ENCODE measurements around the gene TMEM238. TPM values are rescaled to one million over a fixed set of nuclear protein-coding genes. Genes with fewer than 3 reads are reported as not detected.

Gene TMEM238
- total RNA-seq, 2 experiments from 2014 or later = 14.2 to 14.3 TPM

GRCh38 chr19:55339889-55340783 lies 44.0 kb downstream of the TMEM238 start:
- Histone ChIP-seq H3K4me3 (ENCODE audit: low read length) (peak overlapping the region; percentile 71), H3K4me1 (ENCODE audit: insufficient read depth, low read length) (peaks cover 32% of the 10 kb centered on the region), H3K27ac (ENCODE audit: low read depth in 1 of 2, low read length in 2 of 2) (peak overlapping the region; percentile 45 to 73), H3K36me3 (ENCODE audit: insufficient read depth, low read length) (peaks cover 8% of the 10 kb centered on the region), H3K27me3 (ENCODE audit: control insufficient read depth in 1 of 2, insufficient read depth in 2 of 2, low read length in 2 of 2) (peaks cover 3 to 4% of the 10 kb centered on the region in 2 experiments), H3K9me3 (ENCODE audit: control insufficient read depth in 1 of 2, insufficient read depth in 1 of 2, low read length in 2 of 2) (no peaks in the 10 kb centered on the region)
- DNase-seq (peak in 5 of 14 experiments; percentile 9 to 54 (median 10)), ATAC-seq (ENCODE audit: poor library complexity) (no peak)
- H3K36me3 Mint-ChIP-seq (ENCODE audit: low read depth) = peaks cover 25% of the 10 kb centered on the region
- intact Hi-C loops (cut with DNase I, micrococcal nuclease) = loop anchor here (1.0 to 5.0 kb wide), 8 partner anchors 14 to 259 kb away; partner anchors contain the start of genes COX6B2 (in 2 of the 2), RPL28 (in 2 of the 2), FIZ1 (in 1 of the 2) and PPP6R1 (in 1 of the 2)
- TF ChIP-seq CTCF (IDR thresholded peaks at IDR 0.05) = no peak
- H3K4me3 Mint-ChIP-seq = peak overlapping the region; percentile 98
- peaks cover 21% of the 10 kb centered on the region for H3K4me1 Mint-ChIP-seq (ENCODE audit: low read depth)
- ChIA-PET CTCF (interaction anchor here (0.7 to 3.5 kb wide), 6 partner anchors 8 to 44 kb away, joined by 3 to 21 read pairs (median 4); partner anchors contain the start of gene TMEM238), POLR2A (interaction anchor here (0.8 to 2.0 kb wide), 28 partner anchors 11 to 892 kb away, joined by 3 to 43 read pairs (median 7); partner anchors contain the start of genes FIZ1, HSPBP1, NAT14 and PPP1R12C)
- peak overlapping the region; percentile 99 for H3K27ac Mint-ChIP-seq
- H3K9me3 Mint-ChIP-seq = no peaks in the 10 kb centered on the region
- peaks cover 22% of the 10 kb centered on the region for H3K27me3 Mint-ChIP-seq

- H3K27me3 Mint-ChIP-seq = peaks cover 22% of the 10 kb centered on the region
- H3K9me3 Mint-ChIP-seq = no peaks in the 10 kb centered on the region
- peaks cover 3 to 4% of the 10 kb centered on the region in 2 experiments for H3K27me3 ChIP-seq (ENCODE audit: control insufficient read depth in 1 of 2, insufficient read depth in 2 of 2, low read length in 2 of 2)
- H3K36me3 Mint-ChIP-seq (ENCODE audit: low read depth) = peaks cover 21% of the 10 kb centered on the region
- peak within 1 kb of the TSS; percentile 99 for H3K27ac Mint-ChIP-seq
- peak within 1 kb of the TSS; percentile 98 for H3K4me3 Mint-ChIP-seq
- peak; percentile 30 for TF ChIP-seq CTCF (IDR thresholded peaks at IDR 0.05)
- ATAC-seq (ENCODE audit: poor library complexity) (peak; percentile 73), DNase-seq (peak; percentile 100)
- H3K4me1 Mint-ChIP-seq (ENCODE audit: low read depth) = peaks cover 21% of the 10 kb centered on the region
- peak within 1 kb of the TSS; percentile 71 for H3K4me3 ChIP-seq (ENCODE audit: low read length)
- intact Hi-C loops (cut with DNase I, micrococcal nuclease) = loop anchor here (1.0 to 5.0 kb wide), 7 partner anchors 16 to 260 kb away; partner anchors contain the start of genes RPL28 (in 2 of the 2), COX6B2 (in 1 of the 2), FIZ1 (in 1 of the 2) and PPP6R1 (in 1 of the 2)
- H3K27ac ChIP-seq (ENCODE audit: low read depth in 1 of 2, low read length in 2 of 2) = peak within 1 kb of the TSS; percentile 91 to 98
- ChIA-PET POLR2A (interaction anchor here (0.6 to 2.0 kb wide), 35 partner anchors 9 to 891 kb away, joined by 3 to 43 read pairs (median 5); partner anchors contain the start of genes FIZ1, HSPBP1, ISOC2 and NAT14), CTCF (interaction anchor here (0.7 to 3.5 kb wide), 11 partner anchors 13 to 315 kb away, joined by 3 to 21 read pairs (median 3); partner anchors contain the start of gene TMEM238)
- peaks cover 8% of the 10 kb centered on the region for H3K36me3 ChIP-seq (ENCODE audit: insufficient read depth, low read length)
- H3K9me3 ChIP-seq (ENCODE audit: control insufficient read depth in 1 of 2, insufficient read depth in 1 of 2, low read length in 2 of 2) = no peaks in the 10 kb centered on the region
- peaks cover 32% of the 10 kb centered on the region for H3K4me1 ChIP-seq (ENCODE audit: insufficient read depth, low read length)
These were observed 44.8 kb downstream of the TMEM238 start, which contains the start of gene KMT5C for GRCh38 chr19:55339105-55339888. TSS of gene KMT5C (plus strand) at chr19:55339876. CDS start at chr19:55341937, 2,061 bp downstream.

Data from CD4-positive, alpha-beta T cell (primary cell).